ENCODE results near the gene TOGARAM2. TPM values are rescaled to one million over a fixed set of nuclear protein-coding genes. Genes with fewer than 3 reads are reported as not detected.

Gene TOGARAM2
- total and polyA plus RNA-seq, 8 donors: 0.43 to 3.5 (median 0.89) TPM; not detected in 1

GRCh38 chr2:28982381-28982950 is 1.4 kb downstream of the TOGARAM2 start:
- WGBS, 5 donors: 76 to 85% (median 77%) methylated on average over 8 of the region's 8 CpGs
- no peaks in the 10 kb centered on the region for H3K9me3 ChIP-seq

GRCh38 chr2:28986429-28986828 is 5.3 kb downstream of the TOGARAM2 start:
- H3K9me3 ChIP-seq: no peaks in the 10 kb centered on the region
- H3K27ac ChIP-seq: no peak overlapping the region
- intact Hi-C loops (cut with DNase I; ENCODE audit: low total_unique reads): no loop called here
- H3K4me3 ChIP-seq: no peak overlapping the region
- 23 to 48% (median 42%) methylated on average over 4 of the region's 4 CpGs for WGBS, 5 donors
- DNase-seq: no peak
- H3K27me3 ChIP-seq: no peaks in the 10 kb centered on the region
- TF ChIP-seq EP300 (IDR thresholded peaks at IDR 0.05): no peak
- no peak for TF ChIP-seq POLR2A (IDR thresholded peaks at IDR 0.05)
- no peak for TF ChIP-seq POLR2AphosphoS5 (IDR thresholded peaks at IDR 0.05)
- H3K4me1 ChIP-seq: peaks cover 6 to 38% (median 20%) of the 10 kb centered on the region in 4 donors
- H3K36me3 ChIP-seq: no peaks in the 10 kb centered on the region

More at GRCh38 chr2:28982381-28982950, 1.4 kb downstream of the TOGARAM2 start:
- TF ChIP-seq POLR2AphosphoS5 (IDR thresholded peaks at IDR 0.05): no peak
- no peak for TF ChIP-seq POLR2A (IDR thresholded peaks at IDR 0.05)
- no peak for TF ChIP-seq EP300 (IDR thresholded peaks at IDR 0.05)
- DNase-seq: no peak
- intact Hi-C loops (cut with DNase I; ENCODE audit: low total_unique reads): no loop called here
- no peaks in the 10 kb centered on the region for H3K27me3 ChIP-seq
- H3K36me3 ChIP-seq: no peaks in the 10 kb centered on the region
- H3K27ac ChIP-seq: peak overlapping the region in 4 of 5 donors; percentile 60 to 71 (median 68)
- H3K4me1 ChIP-seq: peaks cover 15 to 36% (median 18%) of the 10 kb centered on the region in 4 donors
- H3K4me3 ChIP-seq: no peak overlapping the region

GRCh38 chr2:28989973-28990372 is 8.9 kb downstream of the TOGARAM2 start:
- DNase-seq: no peak
- WGBS, 5 donors: 66 to 82% (median 81%) methylated on average over 5 of the region's 5 CpGs
- no peaks in the 10 kb centered on the region for H3K27me3 ChIP-seq
- TF ChIP-seq CTCF (IDR thresholded peaks at IDR 0.05): no peak
- no peak for TF ChIP-seq POLR2A (IDR thresholded peaks at IDR 0.05)
- TF ChIP-seq POLR2AphosphoS5 (IDR thresholded peaks at IDR 0.05): no peak
- no peak for TF ChIP-seq EP300 (IDR thresholded peaks at IDR 0.05)
- intact Hi-C loops (cut with DNase I; ENCODE audit: low total_unique reads): no loop called here
- no peak overlapping the region for H3K4me3 ChIP-seq
- H3K9me3 ChIP-seq: no peaks in the 10 kb centered on the region
- H3K27ac ChIP-seq: peak overlapping the region in 4 of 5 donors; percentile 33 to 68 (median 56)
- peaks cover 9 to 37% (median 23%) of the 10 kb centered on the region in 4 donors for H3K4me1 ChIP-seq
- H3K36me3 ChIP-seq: no peaks in the 10 kb centered on the region

GRCh38 chr2:28990445-28990844 is 9.3 kb downstream of the TOGARAM2 start:
- WGBS, 5 donors: 73 to 86% (median 83%) methylated on average over 15 to 16 of the region's 16 CpGs
- no peak for DNase-seq
- Histone ChIP-seq H3K4me3 (no peak overlapping the region), H3K4me1 (peaks cover 9 to 37% (median 23%) of the 10 kb centered on the region in 4 donors), H3K27ac (peak overlapping the region in 4 of 5 donors; percentile 33 to 68 (median 56)), H3K9me3 (no peaks in the 10 kb centered on the region), H3K36me3 (no peaks in the 10 kb centered on the region), H3K27me3 (no peaks in the 10 kb centered on the region)
- intact Hi-C loops (cut with DNase I; ENCODE audit: low total_unique reads): no loop called here
- TF ChIP-seq POLR2AphosphoS5 (IDR thresholded peaks at IDR 0.05) (no peak), EP300 (IDR thresholded peaks at IDR 0.05) (no peak), CTCF (IDR thresholded peaks at IDR 0.05) (no peak), POLR2A (IDR thresholded peaks at IDR 0.05) (no peak)

GRCh38 chr2:28991021-28991420 is 9.9 kb downstream of the TOGARAM2 start:
- 51 to 69% (median 67%) methylated on average over 4 of the region's 4 CpGs for WGBS, 5 donors
- peak overlapping the region in 4 of 5 donors; percentile 58 to 68 (median 62) for H3K27ac ChIP-seq
- H3K4me3 ChIP-seq: no peak overlapping the region
- DNase-seq: peak; percentile 36 to 45
- intact Hi-C loops (cut with DNase I; ENCODE audit: low total_unique reads): no loop called here
- peaks cover 9 to 37% (median 23%) of the 10 kb centered on the region in 4 donors for H3K4me1 ChIP-seq
- H3K36me3 ChIP-seq: no peaks in the 10 kb centered on the region
- H3K9me3 ChIP-seq: no peaks in the 10 kb centered on the region
- TF ChIP-seq CTCF (IDR thresholded peaks at IDR 0.05): no peak
- no peak for TF ChIP-seq POLR2A (IDR thresholded peaks at IDR 0.05)
- no peak for TF ChIP-seq POLR2AphosphoS5 (IDR thresholded peaks at IDR 0.05)
- TF ChIP-seq EP300 (IDR thresholded peaks at IDR 0.05): no peak
- no peaks in the 10 kb centered on the region for H3K27me3 ChIP-seq
